Fibroblast of skin of right quadriceps (primary cell): ENCODE measurements around the gene SHISA2.

Source experiments
- DNase-seq: peaks from one replicate; pipeline ENCODE4 v3.0.0-alpha.2; 2013

SHISA2 gene

GRCh38 chr13:26017196-26017921, 34.5 kb downstream of the SHISA2 start:
- no peak for DNase-seq

GRCh38 chr13:26016189-26016588, 35.6 kb downstream of the SHISA2 start:
- no peak for DNase-seq

- no peak for DNase-seq
Observed at GRCh38 chr13:26015271-26016125, 36.3 kb downstream of the SHISA2 start.

GRCh38 chr13:26012995-26013394, 38.8 kb downstream of the SHISA2 start:
- no peak for DNase-seq

GRCh38 chr13:26011996-26012821, 39.6 kb downstream of the SHISA2 start:
- DNase-seq = no peak

GRCh38 chr13:26011208-26011573, 40.6 kb downstream of the SHISA2 start:
- DNase-seq = no peak

- DNase-seq = no peak
Observed at GRCh38 chr13:26010487-26011207, 41.2 kb downstream of the SHISA2 start.

GRCh38 chr13:26007261-26008125, 44.3 kb downstream of the SHISA2 start:
- no peak for DNase-seq
